Neural crest cell (in vitro differentiated cells): ENCODE measurements around the gene VSX2. TPM values are rescaled to one million over a fixed set of nuclear protein-coding genes. Genes with fewer than 3 reads are reported as not detected.

Experiments used
- DNase-seq: peaks from one replicate; pipeline ENCODE4 v3.0.0; 2021; ENCODE audit warnings: low read depth, mixed read lengths, low spot score
- H3K27ac Mint-ChIP-seq: one replicate; pipeline ENCODE4 v1.8.0; 2021; ENCODE audit warnings: mild to moderate bottlenecking, mixed read lengths; ENCODE audit not compliant: unreplicated experiment
- H3K27me3 Mint-ChIP-seq: 2 replicates; pipeline ENCODE4 v1.8.0; 2021; ENCODE audit warnings: low read depth, mild to moderate bottlenecking, mixed read lengths
- H3K36me3 Mint-ChIP-seq: 2 replicates; pipeline ENCODE4 v1.8.0; 2021; ENCODE audit warnings: low read depth, mild to moderate bottlenecking, mixed read lengths
- H3K4me1 Mint-ChIP-seq: 2 replicates; pipeline ENCODE4 v1.8.0; 2021; ENCODE audit warnings: mixed read lengths
- H3K4me3 Mint-ChIP-seq: one replicate; pipeline ENCODE4 v1.8.0; 2021; ENCODE audit warnings: mild to moderate bottlenecking, mixed read lengths
- H3K9me3 Mint-ChIP-seq: 2 replicates; pipeline ENCODE4 v1.8.0; 2021; ENCODE audit warnings: mixed read lengths
- total RNA-seq: library from RNA; stranded (reverse); gene quantifications from 2 replicates; pipeline ENCODE4 v1.2.1, GENCODE V29; 2021
- TF ChIP-seq, protein P1 (sequence below): fragments of 200-600 bp; sonication (generic); conservative IDR thresholded peaks from 2 replicates; pipeline ENCODE4 v1.5.0; 2021; ENCODE audit warnings: antibody characterized with exemption, mild to moderate bottlenecking

The VSX2 gene
- total RNA-seq, 1 donor from 2014 or later: 0.89 TPM

DNA sequence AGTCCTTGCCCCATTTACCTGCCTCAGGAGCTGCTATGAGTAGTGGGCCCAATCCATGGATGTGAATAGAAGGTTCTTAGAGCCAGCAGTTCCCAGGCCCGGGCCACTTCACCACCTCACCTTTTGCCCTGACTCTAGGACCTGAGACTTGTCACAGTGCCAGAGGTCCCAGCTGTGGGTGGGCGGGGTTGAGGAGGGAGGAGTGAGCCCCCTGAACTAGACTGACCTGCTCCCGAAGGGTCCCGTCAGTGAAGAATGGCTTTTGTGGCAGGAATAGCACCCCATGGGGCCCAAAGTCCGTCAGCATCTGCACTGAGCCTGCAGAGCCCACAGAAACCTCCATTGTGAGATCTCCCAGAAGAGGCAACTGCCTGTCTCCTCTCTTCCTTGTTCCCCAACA, 50.6 kb downstream of the VSX2 start:
- Mint-ChIP-seq H3K9me3 (no peaks in the 10 kb centered on the region), H3K4me1 (no peaks in the 10 kb centered on the region), H3K4me3 (no peak overlapping the region), H3K27ac (no peak overlapping the region), H3K36me3 (peaks cover 9% of the 10 kb centered on the region), H3K27me3 (no peaks in the 10 kb centered on the region)
- no peak for DNase-seq
- TF ChIP-seq, protein P1, sequence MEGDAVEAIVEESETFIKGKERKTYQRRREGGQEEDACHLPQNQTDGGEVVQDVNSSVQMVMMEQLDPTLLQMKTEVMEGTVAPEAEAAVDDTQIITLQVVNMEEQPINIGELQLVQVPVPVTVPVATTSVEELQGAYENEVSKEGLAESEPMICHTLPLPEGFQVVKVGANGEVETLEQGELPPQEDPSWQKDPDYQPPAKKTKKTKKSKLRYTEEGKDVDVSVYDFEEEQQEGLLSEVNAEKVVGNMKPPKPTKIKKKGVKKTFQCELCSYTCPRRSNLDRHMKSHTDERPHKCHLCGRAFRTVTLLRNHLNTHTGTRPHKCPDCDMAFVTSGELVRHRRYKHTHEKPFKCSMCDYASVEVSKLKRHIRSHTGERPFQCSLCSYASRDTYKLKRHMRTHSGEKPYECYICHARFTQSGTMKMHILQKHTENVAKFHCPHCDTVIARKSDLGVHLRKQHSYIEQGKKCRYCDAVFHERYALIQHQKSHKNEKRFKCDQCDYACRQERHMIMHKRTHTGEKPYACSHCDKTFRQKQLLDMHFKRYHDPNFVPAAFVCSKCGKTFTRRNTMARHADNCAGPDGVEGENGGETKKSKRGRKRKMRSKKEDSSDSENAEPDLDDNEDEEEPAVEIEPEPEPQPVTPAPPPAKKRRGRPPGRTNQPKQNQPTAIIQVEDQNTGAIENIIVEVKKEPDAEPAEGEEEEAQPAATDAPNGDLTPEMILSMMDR: no peak

DNA sequence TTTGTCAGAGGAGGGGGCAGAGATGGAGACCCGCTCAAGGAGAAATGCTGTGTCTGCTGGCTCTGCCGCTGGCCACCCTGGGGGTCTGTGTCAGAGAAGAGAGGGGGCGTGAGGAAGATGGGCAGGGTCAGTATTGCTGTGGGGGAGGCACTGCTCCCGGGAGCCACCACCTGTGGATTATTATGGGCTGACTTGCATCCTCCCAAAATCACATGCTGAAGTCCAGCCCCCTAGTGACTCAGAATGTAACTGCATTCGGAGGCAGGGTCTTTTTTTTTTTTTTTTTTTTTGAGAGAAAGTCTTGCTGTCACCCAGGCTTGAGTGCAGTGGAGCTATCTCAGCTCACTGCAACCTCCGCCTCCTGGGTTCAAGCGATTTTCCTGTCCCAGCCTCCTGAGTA, 51.2 kb downstream of the VSX2 start:
- H3K27ac Mint-ChIP-seq: no peak overlapping the region
- peaks cover 9% of the 10 kb centered on the region for H3K36me3 Mint-ChIP-seq
- H3K9me3 Mint-ChIP-seq: no peaks in the 10 kb centered on the region
- no peaks in the 10 kb centered on the region for H3K4me1 Mint-ChIP-seq
- H3K4me3 Mint-ChIP-seq: no peak overlapping the region
- TF ChIP-seq, protein P1: peak; percentile 61
- no peak for DNase-seq
- no peaks in the 10 kb centered on the region for H3K27me3 Mint-ChIP-seq

DNA sequence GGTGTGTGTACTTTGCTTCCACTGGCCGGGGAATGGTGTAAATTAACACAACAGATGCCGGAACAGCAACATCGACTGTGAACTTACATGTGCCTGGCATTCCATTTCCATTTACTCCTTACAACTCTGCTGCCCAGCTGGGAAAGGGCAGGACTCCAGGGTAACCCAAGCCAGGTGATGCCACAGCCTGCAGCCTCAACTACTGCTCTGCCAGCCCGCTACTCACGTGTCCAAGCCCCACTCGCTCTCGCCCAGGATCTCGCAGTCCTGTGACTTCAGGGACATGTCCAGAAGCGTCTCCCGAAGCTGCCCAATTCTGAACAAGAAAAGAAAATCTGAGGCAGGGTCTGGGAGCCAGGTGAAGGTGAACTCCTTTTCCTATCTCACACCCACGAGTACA, 52.8 kb downstream of the VSX2 start:
- H3K27me3 Mint-ChIP-seq: no peaks in the 10 kb centered on the region
- no peak overlapping the region for H3K4me3 Mint-ChIP-seq
- DNase-seq: no peak
- no peaks in the 10 kb centered on the region for H3K9me3 Mint-ChIP-seq
- TF ChIP-seq, protein P1: no peak
- peak overlapping the region; percentile 43 for H3K27ac Mint-ChIP-seq
- peaks cover 3% of the 10 kb centered on the region for H3K36me3 Mint-ChIP-seq
- no peaks in the 10 kb centered on the region for H3K4me1 Mint-ChIP-seq

DNA sequence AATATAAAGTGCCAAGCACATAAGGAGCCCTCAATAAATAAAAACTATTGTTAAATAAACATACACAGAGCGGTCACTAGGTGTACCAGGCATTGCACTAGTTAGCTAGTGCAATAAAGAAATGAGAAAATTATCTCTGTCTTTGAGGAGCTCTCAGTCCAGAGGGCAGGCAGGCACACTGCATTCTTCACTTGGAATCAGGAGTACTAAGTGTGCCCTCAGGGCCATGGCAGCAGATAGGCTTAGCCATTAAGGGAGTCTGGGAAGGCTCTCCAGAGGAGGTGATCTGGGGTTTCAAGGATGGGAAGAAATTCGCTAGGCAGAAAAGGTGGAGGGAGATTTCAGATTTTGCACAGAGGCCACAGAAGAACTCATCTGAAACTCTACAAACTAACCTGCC, 54.4 kb downstream of the VSX2 start:
- Mint-ChIP-seq H3K27ac (peak overlapping the region; percentile 62), H3K4me1 (peaks cover under 1% of the 10 kb centered on the region), H3K27me3 (no peaks in the 10 kb centered on the region), H3K4me3 (no peak overlapping the region), H3K36me3 (peaks cover 3% of the 10 kb centered on the region), H3K9me3 (no peaks in the 10 kb centered on the region)
- DNase-seq: no peak
- TF ChIP-seq, protein P1: no peak

DNA sequence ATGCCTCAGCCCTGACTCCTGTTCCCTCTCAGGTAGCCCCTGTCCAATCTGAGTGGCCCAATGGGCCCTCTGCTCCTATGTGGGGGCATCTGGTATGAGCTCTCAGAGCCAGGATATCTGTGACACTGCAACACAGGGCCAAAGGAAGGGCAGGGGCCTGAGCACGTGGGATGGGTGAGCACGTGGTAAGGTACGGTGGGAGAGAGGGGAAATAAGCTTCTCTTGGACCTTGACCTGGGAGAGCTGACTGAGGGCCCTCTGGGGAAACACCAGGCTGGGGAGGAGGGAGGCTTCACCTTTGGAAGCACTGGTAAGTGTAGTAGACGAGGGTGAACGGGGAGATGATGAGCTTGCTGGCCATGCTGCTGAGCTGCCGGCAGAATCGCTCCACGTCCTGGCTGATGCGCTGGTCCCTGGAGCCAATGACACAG, 56.8 kb downstream of the VSX2 start:
- Mint-ChIP-seq H3K9me3 (no peaks in the 10 kb centered on the region), H3K27me3 (no peaks in the 10 kb centered on the region), H3K4me1 (peaks cover 11% of the 10 kb centered on the region), H3K4me3 (no peak overlapping the region), H3K27ac (peak overlapping the region; percentile 27), H3K36me3 (peaks cover 7% of the 10 kb centered on the region)
- TF ChIP-seq, protein P1: no peak
- no peak for DNase-seq

DNA sequence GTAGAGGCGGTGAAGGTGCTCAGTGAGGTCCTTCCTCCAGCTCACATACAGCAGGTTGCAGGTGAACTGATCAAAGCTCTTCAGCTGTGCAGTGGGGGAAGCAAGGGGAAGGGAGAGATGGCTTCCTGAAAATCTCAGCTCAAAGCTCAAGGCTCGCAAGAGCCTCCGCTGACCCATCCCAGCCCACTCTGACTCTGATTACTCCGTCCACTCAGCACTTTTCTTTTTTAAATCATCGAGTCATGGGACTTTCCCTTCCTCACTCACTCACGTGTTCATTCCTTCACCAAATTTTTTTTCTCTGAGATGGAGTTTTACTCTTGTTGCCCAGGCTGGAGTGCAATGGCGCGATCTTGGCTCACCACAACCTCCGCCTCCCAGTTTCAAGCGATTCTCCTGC, 58.7 kb downstream of the VSX2 start:
- Mint-ChIP-seq H3K9me3 (no peaks in the 10 kb centered on the region), H3K27me3 (no peaks in the 10 kb centered on the region)

More for the DNA sequence above, 58.7 kb downstream of the VSX2 start:
- no peak for DNase-seq
- peaks cover 7% of the 10 kb centered on the region for H3K36me3 Mint-ChIP-seq
- no peak overlapping the region for H3K4me3 Mint-ChIP-seq
- no peak overlapping the region for H3K27ac Mint-ChIP-seq
- H3K4me1 Mint-ChIP-seq: peaks cover 26% of the 10 kb centered on the region
- TF ChIP-seq, protein P1: no peak
